Measurements from ENCODE around the gene ZNF467.

The ZNF467 gene

DNA sequence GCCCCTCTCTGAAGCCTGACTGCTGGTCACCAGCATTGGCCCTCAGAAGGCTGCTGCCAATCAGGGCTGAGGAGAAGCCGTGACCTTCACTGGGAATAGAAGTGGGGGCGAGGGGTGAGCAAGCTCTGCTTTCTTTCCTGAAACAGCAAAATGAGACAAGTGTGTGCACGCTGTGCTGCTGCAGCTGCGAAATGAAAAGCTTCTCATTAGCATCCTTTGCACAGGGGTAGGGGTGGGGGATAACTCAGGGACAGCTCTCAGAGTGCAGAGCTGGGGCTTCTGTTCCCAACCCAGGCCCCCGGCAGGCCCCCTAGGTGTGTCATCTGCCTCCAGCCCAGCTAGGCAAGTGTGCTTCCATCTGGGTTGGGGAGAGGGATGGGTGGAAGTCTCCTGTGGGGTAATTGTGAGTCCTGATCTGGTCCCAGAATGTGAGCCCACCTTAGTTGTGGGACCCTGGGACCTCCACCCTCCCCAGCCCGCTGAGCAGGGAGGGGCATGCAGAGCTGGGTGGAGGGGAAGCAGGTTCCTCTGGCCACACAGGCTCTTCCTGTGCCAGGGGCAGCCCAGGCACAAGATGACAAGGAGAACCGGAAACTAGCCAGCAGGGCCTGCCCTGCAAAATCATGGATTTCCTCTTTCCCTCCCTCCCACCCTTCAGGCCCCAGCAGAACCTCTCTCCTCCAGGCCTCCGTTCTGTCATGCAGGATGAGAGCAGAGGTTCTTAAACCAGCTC, 22.2 kb downstream of the ZNF467 start:
- TF ChIP-seq POLR2AphosphoS5 (IDR thresholded peaks at IDR 0.05; ENCODE audit: low read depth, low read length) (no peak), TAF1 (IDR thresholded peaks at IDR 0.05; ENCODE audit: borderline replicate concordance, insufficient read depth, low read length) (no peak), FOXP2 (optimal IDR thresholded peaks at IDR 0.05; ENCODE audit: borderline replicate concordance, extremely low read depth, extremely low read length, insufficient read depth) (no peak), SIN3A (IDR thresholded peaks at IDR 0.05; ENCODE audit: borderline replicate concordance, insufficient read depth, low read length) (no peak)
- TF ChIP-seq, protein P1, sequence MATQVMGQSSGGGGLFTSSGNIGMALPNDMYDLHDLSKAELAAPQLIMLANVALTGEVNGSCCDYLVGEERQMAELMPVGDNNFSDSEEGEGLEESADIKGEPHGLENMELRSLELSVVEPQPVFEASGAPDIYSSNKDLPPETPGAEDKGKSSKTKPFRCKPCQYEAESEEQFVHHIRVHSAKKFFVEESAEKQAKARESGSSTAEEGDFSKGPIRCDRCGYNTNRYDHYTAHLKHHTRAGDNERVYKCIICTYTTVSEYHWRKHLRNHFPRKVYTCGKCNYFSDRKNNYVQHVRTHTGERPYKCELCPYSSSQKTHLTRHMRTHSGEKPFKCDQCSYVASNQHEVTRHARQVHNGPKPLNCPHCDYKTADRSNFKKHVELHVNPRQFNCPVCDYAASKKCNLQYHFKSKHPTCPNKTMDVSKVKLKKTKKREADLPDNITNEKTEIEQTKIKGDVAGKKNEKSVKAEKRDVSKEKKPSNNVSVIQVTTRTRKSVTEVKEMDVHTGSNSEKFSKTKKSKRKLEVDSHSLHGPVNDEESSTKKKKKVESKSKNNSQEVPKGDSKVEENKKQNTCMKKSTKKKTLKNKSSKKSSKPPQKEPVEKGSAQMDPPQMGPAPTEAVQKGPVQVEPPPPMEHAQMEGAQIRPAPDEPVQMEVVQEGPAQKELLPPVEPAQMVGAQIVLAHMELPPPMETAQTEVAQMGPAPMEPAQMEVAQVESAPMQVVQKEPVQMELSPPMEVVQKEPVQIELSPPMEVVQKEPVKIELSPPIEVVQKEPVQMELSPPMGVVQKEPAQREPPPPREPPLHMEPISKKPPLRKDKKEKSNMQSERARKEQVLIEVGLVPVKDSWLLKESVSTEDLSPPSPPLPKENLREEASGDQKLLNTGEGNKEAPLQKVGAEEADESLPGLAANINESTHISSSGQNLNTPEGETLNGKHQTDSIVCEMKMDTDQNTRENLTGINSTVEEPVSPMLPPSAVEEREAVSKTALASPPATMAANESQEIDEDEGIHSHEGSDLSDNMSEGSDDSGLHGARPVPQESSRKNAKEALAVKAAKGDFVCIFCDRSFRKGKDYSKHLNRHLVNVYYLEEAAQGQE (IDR thresholded peaks at IDR 0.05; ENCODE audit: insufficient read depth in 1 of 2, low read depth in 2 of 2, low read length in 2 of 2) = no peak

DNA sequence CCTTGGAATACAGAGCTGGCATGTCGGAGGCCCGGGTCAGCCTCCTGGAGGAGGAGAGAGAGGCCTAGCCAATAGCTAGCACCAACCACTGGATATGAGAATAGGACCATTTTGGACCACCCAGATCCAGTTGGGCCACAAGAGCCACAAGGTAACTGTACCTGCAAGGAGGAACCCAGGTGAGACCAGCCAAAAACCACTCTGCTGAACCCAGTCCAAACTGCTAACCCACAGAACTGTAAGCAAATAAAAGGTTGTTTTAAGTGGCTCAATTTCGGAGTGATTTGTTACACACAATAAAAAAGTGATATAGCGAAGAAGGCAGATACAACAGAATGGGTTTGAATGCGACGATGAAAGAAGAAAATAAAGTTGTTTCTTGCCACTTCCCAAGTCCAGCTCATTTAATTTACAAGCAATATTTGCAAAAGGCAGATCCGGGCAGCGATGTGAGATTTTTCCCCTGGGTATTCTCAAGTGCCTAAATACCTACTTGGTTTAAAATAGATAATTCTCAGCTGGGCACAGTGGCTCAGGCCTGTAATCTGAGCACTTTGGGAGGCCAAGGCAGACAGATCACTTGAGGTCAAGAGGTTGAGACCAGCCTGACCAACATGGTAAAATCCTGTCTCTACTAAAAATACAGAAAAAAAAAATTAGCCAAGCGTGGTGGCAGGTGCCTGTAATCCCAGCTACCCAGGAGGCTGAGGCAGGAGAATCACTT, 23.1 kb downstream of the ZNF467 start:
- TF ChIP-seq FOXP2 (optimal IDR thresholded peaks at IDR 0.05; ENCODE audit: borderline replicate concordance, extremely low read depth, extremely low read length, insufficient read depth) = no peak
- TF ChIP-seq POLR2AphosphoS5 (IDR thresholded peaks at IDR 0.05; ENCODE audit: low read depth, low read length) = no peak
- TF ChIP-seq TAF1 (IDR thresholded peaks at IDR 0.05; ENCODE audit: borderline replicate concordance, insufficient read depth, low read length) = no peak
- TF ChIP-seq SIN3A (IDR thresholded peaks at IDR 0.05; ENCODE audit: borderline replicate concordance, insufficient read depth, low read length) = no peak
- TF ChIP-seq, protein P1 (IDR thresholded peaks at IDR 0.05; ENCODE audit: insufficient read depth in 1 of 2, low read depth in 2 of 2, low read length in 2 of 2) = no peak

DNA sequence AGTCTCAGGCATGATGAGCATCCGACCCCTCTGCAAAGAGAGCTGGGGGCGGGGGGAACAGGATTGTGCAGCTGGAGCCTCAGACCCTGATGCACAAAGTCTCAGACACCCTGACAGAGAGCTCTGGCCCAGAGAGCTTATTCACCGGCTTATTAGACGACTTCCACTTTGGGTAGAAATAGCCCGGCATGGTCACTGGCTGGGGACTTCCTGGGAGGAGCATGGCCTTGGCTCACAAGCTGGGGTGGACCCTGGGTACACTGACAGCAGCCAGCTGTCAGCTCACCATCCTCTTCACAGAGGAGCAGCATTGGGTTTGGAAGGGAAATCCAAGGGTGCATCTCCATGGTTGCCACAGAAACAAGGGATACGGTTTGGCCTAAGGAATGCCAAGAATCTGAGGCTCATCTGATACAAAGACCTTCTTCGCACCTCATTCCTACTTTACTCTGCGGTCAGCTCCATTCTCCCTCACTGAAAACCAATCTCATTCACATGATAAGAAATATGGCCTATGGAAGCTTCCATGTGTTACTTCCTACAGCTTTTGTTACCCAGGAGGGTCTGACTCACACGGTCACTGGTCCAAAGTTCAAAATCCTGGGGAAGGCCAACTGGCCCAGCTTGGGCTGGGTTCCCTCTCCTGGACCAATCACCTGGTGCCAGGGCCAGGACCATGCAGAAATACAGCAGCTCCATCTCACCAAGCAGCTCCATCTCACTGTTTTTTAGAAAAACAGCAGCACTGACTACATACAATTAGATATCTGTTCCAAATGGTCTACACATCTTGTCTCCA, 25.1 kb downstream of the ZNF467 start:
- TF ChIP-seq FOXP2 (optimal IDR thresholded peaks at IDR 0.05; ENCODE audit: borderline replicate concordance, extremely low read depth, extremely low read length, insufficient read depth) (no peak), POLR2AphosphoS5 (IDR thresholded peaks at IDR 0.05; ENCODE audit: low read depth, low read length) (no peak), SIN3A (IDR thresholded peaks at IDR 0.05; ENCODE audit: borderline replicate concordance, insufficient read depth, low read length) (no peak), TAF1 (IDR thresholded peaks at IDR 0.05; ENCODE audit: borderline replicate concordance, insufficient read depth, low read length) (no peak)
- TF ChIP-seq, protein P1 (IDR thresholded peaks at IDR 0.05; ENCODE audit: insufficient read depth in 1 of 2, low read depth in 2 of 2, low read length in 2 of 2) = no peak

DNA sequence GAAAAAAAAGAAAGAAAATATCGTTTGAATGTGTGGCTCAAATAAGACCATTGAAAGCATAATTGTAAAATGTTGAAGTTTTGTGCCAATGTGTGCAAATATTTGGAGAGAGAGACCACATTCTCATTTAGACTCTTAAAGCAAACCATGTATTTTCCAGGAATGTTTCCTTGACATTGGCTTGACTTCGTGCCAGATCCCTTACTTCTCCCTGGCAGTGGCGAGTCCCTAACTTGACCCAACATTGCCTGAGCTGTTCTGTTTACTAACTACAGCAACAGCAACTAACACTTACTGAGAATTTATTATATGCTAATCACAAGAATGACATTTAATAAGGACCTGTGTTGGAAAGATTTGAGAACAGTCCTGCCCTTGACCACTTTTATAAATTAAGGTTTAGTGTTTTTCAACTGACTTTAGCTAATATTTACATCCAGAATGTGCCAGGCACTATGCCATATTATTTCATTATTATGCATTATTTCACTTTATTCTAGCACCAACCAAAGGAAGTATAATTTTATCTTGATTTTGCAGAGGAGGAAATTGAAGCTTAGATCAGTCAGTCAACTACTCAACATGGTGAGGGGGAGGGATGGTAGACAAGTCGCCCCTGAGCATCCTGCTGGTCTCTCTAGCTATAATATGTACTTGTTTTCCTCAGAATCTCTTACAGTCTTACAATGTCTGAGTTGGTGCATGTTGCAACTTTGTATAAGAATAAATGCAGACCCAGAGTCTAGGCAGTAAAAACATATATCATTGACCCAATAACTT, 29.7 kb downstream of the ZNF467 start:
- TF ChIP-seq TAF1 (IDR thresholded peaks at IDR 0.05; ENCODE audit: borderline replicate concordance, insufficient read depth, low read length) = no peak
- TF ChIP-seq, protein P1 (IDR thresholded peaks at IDR 0.05; ENCODE audit: insufficient read depth in 1 of 2, low read depth in 2 of 2, low read length in 2 of 2) = no peak
- TF ChIP-seq SIN3A (IDR thresholded peaks at IDR 0.05; ENCODE audit: borderline replicate concordance, insufficient read depth, low read length) = no peak
- TF ChIP-seq FOXP2 (optimal IDR thresholded peaks at IDR 0.05; ENCODE audit: borderline replicate concordance, extremely low read depth, extremely low read length, insufficient read depth) = no peak
- no peak for TF ChIP-seq POLR2AphosphoS5 (IDR thresholded peaks at IDR 0.05; ENCODE audit: low read depth, low read length)
